ENCODE measurements around the gene ZDHHC8.

Gene ZDHHC8

DNA sequence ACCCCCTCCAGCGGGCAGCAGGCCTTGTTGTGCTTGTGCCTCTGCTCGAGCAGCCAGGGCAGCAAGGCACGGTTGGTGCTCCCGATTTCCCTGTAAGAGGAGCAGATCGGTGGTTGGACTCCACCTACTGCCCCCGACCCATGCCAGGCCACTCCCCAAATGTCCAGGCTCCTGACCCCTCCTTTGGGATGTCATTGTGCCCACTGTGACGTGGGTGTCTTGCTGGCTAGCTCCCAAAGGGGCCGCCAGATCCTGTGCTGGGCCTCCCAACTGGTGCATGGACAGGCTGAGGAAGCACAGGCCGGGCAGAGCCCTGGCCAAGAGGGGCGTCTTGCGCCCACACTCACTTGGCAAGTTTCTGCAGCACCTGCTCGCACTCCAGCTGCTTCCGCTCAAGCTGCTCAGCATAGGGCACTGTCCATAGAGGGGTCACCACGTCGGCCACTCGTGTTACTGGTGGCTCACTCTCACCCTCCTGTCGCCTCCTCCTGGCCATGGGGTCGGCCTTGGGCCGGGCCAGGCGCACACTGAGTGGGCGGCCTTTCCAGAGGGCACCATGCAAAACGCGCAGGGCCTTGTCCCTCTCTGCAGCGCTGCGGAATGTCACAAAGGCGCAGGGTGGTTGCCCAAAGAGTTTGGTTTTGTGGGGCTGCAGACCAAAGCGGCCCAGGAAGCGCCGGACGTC lies 15.8 kb upstream of the ZDHHC8 start, which contains the start of gene RANBP1:
Gene RANBP1 (plus strand): TSS at position 414 of the 685 bp plus-strand sequence. CDS start 81 bp downstream, at position 495.
- DNase-seq = no peak

DNA sequence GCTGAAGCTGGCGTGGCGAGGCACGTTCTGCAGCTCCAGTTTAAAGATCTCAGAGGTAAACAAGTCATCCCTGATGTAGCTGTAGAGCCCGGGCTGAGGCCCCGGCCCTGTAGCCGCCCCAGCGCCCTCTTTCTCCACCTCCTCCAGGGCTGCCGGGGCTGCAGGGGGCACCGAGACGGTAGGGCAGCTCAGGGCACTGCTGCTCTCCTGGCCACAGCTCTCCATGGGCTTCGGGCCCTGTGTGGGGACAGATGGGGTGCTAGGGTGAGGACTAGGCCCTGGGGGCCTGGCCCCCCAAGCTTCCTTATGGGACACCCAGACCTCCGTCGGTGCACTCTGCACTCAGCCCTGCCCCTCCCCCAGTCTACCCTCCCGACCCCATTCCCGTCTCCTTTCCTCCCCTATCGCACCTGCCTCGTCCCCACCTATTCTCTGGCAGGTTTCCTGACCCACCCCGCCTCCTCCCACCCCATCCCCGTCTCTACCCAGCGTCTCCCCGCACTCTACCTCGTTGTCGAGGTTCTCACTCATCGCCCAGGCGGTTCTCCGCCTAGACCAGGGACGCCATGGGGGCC lies 15.1 kb upstream of the ZDHHC8 start:
- no peak for DNase-seq

GRCh38 chr22:20116951-20117632 lies 14.5 kb upstream of the ZDHHC8 start, which contains the start of gene TRMT2A:
Gene TRMT2A (minus strand): TSS chr22:20117226. CDS start chr22:20116906, 320 bp downstream.
- DNase-seq = peak; percentile 98

DNA sequence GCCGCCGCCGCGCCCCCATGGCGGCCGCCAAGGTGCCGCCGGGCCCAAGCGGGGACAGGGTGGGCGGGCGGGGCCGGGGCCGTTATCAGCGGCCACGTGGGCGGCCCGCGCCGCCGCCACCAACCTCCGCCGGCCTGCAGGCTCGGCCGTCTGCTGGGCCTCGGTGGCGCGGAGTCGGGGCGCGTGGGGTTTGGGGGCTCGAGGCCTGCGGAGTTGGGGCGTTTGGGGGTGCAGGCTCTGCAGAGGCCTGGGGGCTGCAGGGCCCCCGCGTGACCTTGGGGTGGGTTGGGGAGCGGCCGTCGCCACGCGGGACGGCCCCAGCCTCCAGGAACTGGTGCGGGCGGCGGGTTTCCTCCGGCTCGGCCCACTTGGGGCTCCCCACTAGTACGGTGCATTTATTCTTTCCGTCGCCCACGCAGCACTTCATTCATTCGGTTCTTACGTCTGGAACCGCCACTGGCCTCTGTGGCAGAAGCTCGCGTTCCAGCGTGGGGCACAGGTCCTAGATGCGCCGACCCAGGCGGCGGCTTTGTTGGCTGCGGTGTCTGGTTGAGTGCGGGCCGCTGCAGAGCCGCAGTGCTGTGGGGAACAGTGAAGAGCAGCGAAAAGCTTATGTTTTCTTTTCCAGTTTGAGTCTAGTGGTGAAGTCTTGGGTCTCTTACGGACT lies 13.8 kb upstream of the ZDHHC8 start:
- peak; percentile 71 for DNase-seq

DNA sequence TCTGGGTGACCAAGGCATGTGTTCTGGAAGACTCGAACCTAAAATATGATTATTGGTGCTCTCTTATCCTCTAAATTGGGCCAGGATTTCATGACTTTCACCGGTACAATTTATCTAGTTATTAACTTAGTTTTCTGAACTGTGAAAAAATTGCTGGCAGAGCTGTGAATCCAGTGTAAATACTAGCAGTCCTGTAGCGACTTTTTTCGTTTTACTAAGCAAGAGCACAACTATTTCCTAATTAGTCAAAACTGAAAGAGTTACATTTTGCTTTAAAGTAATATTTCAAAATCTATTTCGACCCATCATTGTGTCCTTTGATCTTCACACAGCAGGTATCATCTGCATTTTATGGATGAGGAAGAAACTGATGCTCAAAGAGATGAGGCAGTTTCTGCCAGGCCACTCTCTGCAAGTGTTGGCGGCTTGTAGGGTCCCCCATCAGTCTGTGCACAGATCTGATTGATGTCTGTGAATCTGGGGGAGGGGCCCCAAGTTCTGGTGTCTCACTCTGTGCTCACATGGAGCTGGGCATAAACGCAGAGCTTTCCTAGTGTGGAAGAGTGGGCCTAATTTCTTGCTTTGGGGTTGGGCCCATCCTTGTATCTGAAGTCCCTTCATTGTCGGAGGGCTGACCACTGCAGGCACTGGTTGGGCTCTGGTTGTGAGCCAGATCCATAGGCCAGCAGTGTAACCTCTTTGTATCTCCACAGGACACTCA lies 13.1 kb upstream of the ZDHHC8 start:
- no peak for DNase-seq

GRCh38 chr22:20121856-20122415 lies 9.7 kb upstream of the ZDHHC8 start:
- DNase-seq = no peak

GRCh38 chr22:20123366-20124082 lies 8.1 kb upstream of the ZDHHC8 start:
- DNase-seq = no peak

- DNase-seq = no peak
Measured at GRCh38 chr22:20124083-20124787, 7.4 kb upstream of the ZDHHC8 start.

GRCh38 chr22:20125201-20126174 lies 6.1 kb upstream of the ZDHHC8 start:
- no peak for DNase-seq

DNA sequence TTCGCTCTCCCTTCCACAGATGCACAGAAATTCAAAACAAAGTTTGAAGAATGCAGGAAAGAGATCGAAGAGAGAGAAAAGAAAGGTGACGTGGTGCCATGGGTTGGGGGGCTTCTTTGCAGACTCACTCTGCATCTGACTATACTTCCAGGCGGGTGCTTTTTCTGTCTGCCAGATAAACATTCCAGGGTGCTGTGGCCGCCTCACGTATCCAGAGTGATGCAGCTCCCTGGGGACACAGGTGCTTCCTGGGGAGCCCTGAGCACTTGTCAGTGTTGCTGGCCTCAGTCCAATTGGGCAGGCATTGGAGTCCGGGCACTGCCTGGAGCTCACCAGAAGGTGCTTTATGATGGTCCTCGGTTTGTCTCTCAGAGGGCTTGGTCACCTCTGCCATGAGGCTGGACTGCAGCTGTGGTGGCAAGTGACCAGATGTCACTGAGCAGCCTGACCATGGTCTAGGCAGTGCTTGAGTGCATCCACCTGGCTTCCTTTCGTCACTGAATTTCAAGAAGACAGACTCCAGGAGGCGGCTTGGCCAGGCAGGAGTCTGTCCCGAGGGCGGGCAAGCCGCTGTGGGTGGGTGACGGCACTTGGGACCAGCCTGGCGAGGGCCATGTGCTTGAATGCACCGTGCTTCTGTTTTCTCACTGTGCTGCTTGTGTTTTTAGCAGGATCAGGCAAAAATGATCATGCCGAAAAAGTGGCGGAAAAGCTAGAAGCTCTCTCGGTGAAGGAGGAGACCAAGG lies 5.1 kb upstream of the ZDHHC8 start:
- DNase-seq = no peak

- no peak for DNase-seq
Measured at GRCh38 chr22:20127318-20127868, 4.2 kb upstream of the ZDHHC8 start.

DNA sequence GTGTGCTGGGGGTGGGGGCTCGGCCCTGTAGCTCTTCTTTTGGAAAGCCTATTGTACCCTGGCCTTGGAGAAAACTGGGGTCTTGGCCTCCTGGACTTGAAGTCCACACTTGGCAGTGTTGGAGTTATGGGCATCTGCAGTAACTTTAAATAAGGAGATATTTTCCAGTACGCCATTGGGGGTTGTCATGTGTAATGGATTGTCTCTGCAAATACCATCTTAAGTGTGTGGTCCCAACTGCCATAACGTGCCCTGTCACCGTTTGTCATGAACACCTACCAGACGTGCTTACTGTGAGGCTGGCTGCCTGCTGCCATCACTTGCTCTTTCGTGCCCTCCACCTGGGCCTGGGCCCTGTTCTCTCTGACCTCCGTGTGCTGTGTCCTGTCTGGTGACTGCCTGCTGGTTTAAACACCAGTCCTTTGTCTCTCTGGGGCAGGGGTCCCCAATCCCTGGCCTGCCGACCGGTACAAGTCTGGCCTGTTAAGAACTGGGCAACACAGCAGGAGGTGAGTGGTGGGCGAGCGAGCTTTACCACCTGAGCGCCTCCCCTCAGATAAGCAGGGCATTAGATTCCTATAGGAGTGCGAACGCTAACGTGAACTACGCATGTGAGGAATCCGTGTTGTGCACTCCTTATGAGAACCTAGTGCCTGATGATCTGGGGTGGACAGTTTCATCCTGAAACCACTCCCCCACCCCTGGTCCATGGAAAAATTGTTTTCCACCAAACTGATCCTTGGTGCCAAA lies 3.6 kb upstream of the ZDHHC8 start:
- no peak for DNase-seq

GRCh38 chr22:20128619-20128901 lies 3.0 kb upstream of the ZDHHC8 start:
- no peak for DNase-seq

- peak; percentile 57 for DNase-seq
Measured at GRCh38 chr22:20128902-20129746, 2.5 kb upstream of the ZDHHC8 start.

DNA sequence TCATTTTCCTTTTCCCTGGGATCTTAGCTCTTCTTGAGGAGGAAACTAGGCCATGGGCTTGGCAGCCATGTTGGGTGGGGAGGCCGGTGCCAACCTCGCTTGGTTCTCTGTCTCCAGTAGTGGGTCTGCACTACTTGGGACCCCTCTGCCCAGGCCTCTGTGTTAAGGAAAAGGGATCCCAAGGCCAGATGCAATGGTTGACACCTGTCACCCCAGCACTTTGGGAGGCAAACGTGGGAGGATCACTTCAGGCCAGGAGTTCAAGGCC lies 1.9 kb upstream of the ZDHHC8 start:
- no peak for DNase-seq

DNA sequence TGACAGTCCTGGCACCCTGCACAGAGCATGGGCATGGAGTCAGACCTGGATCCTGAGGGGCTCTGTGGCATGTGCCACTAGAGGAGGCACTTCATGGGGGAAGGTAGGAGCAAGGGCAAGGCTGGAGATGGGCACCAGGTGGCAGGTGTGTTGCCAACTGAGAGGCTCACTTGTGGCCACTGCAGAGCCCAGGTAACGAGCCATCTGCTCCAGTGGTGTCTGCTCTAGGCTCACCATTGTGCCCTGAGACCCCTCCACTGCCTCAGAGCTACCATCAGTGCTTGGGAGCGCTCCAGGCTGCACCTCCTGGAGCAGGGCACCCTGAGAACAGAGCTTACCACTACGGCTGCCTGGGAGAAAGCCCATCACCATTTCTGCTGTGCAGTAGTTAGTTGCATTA lies 1.3 kb upstream of the ZDHHC8 start:
- DNase-seq = no peak

All from activated CD8-positive, alpha-beta memory T cell treated with anti-CD3 and anti-CD28 coated beads, Interleukin-2, amount 50 U/mL, for 4 hours (primary cell).